Midbrain (tissue), 1 donor: ENCODE results near the gene KLHL17.
"Not testable (repeated sequence)": the region's sequence is repeated elsewhere in the genome, so short reads cannot be mapped to it uniquely, and the experiment has no call there.

ENCODE experiments used
- DNase-seq: peaks from one replicate; lab custom pipeline; 2025; lab: John Stamatoyannopoulos, UW

The KLHL17 gene

GRCh38 chr1:980602-981395 lies 20.4 kb downstream of the KLHL17 start:
- DNase-seq, result no peak

DNA sequence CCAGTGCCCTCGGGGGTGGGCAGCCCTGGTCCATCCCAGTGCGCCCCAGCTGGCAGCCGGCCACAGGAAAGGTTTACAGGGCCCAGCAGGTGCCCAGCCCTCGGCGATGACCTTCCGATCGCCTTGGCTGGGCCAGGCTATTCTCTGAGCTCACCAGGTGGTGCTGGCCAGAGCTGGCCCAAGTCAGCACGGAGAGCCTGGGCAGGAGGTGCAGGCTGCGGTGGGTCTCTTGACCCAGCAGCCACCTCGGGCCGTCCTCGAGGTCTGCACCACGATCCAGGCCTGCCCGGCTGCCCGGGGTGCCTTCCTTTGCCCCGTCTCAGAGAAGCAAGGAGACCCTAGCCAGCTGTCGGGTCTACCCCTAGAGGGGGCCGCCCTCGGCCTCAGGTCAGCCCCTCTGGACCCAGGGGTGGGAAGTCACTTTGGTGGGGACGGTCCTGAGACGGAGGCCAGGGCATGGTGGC lies 21.1 kb downstream of the KLHL17 start:
- no peak for DNase-seq

DNA sequence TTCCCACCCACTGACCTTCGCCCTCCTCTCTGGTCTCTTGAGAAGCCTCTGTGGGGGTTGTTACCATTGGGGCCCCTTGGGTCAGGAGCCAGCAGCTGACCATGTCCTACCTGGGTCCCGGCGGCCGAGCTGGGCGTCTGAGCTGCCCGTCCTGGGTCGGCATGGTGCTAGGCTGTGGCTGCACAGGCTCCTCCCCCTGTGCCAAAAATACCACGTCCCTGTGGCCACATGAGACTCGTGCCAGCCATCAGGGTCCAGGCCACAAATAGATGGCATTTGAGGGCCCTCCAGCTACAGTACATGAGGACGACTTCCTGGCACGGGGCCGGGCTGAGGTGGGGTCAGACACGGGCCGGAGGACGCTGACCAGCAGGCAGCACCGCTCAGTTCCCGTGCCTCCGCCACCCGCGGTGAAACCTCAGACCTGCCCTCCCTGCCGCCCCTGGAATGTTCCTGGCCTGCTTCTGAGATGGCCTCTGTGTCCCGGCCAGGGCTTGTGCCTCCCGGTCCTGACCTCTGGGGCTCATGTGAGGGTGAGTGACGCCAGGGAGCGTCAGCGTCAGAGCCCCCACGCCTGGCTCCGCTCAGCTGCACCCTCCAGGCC lies 21.7 kb downstream of the KLHL17 start, which contains the start of gene PERM1:
TSS of gene PERM1 (minus strand) at position 139 of the 604 bp plus-strand sequence. CDS start 1,064 bp downstream, outside the sequence.
- no peak for DNase-seq

- DNase-seq, result no peak
These were observed 22.5 kb downstream of the KLHL17 start for GRCh38 chr1:982765-983436.

DNA sequence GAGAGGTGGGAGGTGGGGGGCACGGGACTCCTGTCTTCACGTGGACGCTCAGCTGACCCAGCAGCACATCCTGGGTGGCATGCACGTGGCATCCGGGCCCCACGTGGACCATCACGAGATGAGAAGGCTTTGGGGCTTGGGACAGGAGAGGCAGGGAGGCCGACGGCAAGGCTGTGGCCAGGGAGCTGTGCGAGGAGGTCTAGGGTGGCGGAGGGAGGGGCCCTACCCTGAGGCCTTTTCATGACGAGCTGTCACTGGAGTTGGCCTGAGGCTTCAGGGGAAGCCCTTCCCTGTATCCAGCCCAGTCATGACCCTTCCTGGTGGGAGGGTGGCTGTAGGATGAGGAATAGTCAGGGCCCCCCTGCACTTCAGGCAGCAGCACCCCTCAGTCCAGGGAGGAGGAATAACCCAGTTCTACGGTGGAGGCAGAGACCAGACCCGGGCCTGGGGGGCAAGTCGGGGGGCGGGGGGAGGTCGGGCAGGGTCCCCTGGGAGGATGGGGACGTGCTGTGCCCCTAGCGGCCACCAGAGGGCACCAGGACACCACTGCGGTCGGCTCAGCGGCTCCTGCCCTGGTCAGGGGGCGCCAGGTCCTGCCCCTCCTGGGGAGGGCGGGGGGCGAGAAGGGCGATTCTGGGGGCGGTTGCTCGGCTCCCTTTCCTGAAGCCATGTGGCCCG lies 23.6 kb downstream of the KLHL17 start:
- peak; percentile 16 for DNase-seq

- no peak for DNase-seq
These were observed 24.1 kb downstream of the KLHL17 start for GRCh38 chr1:984476-984814.

DNA sequence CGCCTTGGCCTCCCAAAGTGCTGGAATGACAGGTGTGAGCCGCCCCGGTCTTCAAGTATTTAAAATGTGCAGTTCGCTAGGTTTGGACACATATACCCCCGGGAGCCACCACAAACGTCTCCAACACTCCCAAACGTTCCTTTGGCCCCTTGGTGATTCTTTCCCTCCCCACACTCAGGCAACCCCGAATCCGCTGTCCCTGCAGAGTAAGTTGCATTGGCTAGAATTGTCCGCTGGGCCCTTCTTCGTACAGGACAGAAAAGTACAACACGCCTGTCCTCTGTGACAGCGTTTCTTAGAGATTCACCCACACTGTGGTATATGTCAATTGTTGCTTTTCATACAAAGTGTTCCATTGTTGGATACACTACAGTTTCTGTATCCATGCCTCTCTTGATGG lies 24.7 kb downstream of the KLHL17 start:
- no peak for DNase-seq

DNA sequence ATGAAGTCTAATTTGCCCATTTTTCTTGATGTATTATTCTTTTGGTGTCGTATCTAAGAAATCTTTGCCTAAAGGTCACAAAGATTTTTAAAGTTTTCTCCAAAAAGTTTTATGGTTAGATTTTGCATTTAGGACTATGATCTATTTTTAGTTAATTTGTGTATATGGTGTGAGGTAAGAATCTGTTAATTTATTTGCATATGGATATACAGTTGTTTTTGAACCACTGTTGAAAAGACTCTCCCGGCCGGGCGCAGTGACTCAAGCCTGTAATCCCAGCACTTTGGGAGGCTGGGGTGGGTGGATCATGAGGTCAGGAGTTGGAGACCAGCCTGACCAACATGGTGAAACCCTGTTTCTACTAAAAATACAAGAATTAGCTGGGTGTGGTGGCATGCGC lies 27.7 kb downstream of the KLHL17 start:
- not testable (repeated sequence) for DNase-seq

DNA sequence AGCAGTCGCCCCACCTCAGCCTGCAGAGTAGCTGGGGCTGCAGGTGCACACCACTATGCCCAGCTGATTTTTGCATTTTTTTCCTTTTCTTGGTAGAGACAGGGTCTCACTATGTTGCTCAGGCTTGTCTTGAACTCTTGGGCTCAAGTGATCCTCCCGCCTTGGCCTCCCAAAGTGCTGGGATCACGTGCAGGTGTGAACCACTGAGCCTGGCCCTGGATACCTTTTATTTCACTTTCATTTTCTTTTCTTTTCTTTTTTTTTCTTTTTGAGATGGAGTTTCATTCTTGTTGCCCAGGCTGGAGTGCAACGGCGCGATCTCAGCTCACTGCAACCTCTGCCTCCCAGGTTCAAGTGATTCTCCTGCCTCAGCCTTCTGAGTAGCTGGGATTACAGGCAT lies 30.9 kb downstream of the KLHL17 start:
- DNase-seq, result not testable (repeated sequence)

GRCh38 chr1:991895-992294 lies 31.5 kb downstream of the KLHL17 start:
- DNase-seq, result no peak

DNA sequence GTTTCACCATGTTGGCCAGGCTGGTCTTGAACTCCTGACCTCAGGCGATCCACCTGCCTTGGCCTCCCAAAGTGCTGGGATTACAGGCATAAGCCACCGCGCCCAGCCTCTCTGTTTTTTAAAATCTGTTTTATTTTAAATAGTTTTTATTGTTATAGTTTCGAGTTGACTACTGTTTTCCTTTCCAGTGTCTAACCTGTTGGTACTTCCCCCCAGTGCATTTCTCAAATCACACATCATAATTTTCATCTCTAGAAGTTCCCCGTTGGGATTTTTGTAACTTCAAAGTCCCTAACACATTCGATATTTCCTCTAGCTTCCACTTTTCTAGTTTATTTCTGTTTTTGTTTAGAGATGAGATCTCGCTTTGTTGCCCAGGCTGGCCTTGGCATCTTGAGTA lies 32.0 kb downstream of the KLHL17 start:
- no peak for DNase-seq

DNA sequence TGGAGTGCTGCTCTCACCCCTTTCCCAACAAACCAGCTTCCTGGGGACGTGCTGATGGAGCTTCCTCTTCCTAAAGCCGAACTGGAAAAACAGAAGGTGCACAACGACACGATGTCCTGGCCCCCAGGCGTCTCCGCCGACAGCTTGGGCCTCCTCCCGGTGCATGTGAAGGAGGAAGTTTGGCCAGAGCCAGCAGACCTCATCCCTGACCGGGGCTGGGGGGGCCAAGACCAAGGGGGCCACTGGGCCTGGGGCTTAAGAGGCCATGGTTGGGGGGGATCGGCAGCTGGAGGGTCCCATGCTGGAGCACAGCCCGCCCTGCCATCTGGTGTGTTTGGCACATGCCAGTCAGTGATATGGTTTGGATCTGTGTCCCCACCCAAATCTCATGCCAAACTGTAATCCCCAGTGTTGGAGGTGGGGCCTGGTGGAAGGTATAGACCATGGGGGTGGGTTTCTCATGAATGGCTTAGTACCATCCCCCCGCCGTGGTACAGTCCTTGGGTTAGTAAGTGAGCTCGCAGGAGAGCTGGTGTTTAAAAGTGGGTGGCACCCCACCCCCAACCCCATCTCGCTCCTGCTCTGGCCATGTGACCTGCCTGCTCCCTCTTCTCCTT lies 33.1 kb downstream of the KLHL17 start:
- no peak for DNase-seq

DNA sequence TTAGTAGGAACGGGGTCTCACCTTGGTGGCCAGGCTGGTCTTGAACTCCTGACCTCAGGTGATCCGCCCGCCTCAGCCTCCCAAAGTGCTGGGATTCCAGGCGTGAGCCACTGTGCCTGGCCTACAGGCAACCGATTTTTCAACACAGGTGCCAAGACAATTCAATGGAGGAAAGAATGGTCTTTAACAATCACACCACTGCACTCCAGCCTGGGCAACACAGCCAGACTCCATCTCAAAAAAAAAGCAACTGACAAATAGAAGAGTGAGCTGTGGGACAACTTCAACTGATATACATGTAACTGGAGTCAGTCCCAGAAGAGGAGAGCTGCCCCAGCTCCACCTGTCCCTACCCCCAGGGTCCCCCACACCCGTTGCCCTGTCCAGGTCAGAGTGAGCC lies 34.2 kb downstream of the KLHL17 start:
- DNase-seq, result not testable (repeated sequence)

DNA sequence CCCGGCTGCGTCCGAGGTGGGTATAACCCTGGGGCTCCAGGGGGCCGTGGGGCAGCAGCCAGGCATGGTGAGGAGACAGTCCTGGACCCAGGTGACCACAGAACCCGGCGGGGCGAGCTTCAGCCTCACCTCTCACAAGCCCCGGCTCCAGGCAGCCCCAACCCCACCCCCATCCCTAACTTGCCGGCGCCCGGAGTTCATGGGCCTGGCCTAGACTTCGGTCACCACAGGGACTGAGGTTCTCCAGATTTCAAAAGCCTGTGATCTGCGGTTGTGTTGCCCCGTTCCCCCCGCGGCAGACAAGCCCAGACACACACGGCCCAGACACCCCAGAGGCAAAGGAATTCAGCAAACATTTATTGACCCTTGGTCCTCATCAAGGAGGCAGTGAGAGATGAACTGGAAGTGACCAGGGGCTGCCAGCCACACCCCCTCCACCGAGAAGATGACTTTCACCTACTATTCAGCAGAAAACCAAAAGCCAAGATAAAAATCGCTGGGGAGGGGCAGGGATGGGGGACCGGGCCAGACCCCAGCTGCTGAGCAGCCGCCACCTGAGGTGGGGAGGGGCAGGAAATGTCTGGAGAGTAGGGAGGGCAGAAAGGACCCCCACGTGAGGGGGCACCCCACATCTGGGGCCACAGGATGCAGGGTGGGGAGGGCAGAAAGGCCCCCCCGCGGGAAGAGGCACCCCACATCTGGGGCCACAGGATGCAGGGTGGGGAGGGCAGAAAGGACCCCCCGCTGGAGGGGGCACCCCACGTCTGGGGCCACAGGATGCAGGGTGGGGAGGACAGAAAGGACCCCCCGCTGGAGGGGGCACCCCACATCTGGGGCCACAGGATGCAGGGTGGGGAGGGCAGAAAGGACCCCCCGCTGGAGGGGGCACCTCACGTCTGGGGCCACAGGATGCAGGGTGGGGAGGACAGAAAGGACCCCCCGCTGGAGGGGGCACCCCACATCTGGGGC lies 35.6 kb downstream of the KLHL17 start:
- no peak for DNase-seq

DNA sequence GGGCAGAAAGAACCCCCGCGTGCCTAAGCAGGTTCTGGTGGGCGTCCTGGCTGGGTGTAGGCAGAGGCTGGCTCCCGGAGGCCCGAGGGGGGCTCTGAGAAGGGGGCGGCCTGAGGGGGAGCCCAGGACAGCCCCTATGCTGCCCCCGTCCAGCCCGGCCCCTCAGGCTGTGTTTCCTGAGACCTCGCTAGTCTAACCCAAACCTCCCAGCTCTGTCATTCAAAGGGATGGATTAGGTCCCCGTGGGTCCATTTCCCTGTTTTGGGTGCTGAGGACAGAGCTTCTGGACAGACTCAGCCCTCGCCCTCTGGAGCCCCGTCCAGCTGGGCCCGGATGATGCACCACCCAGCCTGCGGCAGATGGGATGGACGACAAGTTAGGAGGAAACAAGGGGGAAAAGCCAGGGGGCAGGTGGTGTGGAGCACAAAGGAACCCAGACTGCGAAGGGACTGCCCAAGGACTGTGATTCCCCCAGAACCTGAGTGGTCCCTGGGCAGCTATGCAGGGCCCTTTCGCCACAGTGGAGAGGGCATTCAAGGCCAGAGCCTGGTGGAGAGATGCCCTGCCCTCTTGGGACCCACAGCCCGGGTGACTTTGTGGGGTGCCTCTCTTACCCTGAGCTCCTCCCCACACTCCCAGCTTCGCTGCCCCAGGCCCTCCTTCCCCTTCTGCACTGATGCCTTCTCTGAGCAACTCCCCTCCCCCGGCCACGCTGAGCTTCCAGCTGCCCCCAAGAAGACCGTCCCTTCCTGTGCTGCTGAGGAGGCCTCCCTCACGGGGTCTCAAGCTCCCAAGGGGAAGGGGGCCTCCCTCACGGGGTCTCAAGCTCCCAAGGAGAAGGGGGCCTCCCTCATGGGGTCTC lies 36.7 kb downstream of the KLHL17 start:
- DNase-seq, result no peak

DNA sequence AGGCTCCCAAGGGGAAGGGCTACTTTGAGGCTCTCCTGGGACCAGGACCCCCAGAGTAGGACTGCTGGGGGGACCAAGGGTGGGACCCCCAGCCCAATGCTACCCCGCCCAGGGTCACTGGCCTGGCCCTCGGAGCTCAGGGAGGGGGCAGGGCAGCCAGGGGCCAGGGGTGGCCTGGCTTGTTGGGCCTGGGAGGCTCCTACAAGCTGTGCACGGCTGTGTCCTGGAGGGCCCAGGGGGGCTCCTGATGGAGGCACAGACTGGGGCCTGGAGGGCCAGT lies 37.3 kb downstream of the KLHL17 start:
- DNase-seq, result no peak

DNA sequence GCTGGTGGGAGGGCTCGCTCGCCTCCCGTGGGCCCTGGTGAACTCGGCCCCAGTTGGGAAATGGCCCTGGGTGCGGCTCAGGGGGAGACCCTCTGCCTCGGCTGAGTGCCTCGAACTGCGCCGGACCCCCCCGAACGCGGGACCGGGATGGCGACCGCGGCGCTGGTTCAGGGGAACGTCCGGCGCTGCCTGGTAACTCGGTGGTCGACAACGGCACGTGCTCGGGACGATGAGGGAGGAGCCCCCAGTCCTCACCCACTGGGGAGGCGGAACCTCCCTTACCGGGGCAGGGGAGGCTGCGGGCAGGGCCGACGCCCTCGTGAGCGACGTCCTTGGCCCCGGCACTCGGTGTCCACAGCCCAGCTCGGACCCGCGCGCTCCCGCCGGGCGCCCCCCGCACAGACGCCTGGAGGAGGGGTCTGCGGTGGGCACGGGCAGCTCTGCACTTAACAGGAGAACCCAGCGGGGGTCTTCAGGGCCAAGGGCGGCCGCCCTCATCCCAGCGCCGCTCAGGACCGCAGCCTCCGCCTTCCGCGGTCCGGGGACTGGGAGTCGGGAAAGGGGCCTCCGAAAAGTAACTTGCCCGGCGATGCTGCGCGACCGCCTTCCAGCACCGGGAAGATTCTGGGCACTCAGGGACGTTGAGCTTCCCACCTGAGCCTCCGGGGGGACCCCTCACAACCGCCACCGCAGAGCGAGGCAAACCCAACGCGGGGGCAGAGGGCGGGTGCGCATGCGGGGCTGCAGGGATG lies 37.8 kb downstream of the KLHL17 start:
- DNase-seq, result no peak

DNA sequence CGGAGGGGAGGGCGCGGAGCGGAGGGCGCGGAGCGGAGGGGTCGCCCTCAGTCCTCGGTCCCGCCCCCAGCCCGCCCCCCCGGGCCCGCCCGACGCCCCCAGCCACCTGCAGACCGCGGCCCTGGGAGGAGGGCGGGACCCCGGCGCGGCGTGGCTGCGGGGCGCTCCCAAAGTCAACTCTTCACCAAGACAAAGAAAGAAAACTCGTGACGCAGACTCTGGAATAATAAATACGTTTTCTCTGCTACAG lies 38.3 kb downstream of the KLHL17 start:
- DNase-seq, result no peak

DNA sequence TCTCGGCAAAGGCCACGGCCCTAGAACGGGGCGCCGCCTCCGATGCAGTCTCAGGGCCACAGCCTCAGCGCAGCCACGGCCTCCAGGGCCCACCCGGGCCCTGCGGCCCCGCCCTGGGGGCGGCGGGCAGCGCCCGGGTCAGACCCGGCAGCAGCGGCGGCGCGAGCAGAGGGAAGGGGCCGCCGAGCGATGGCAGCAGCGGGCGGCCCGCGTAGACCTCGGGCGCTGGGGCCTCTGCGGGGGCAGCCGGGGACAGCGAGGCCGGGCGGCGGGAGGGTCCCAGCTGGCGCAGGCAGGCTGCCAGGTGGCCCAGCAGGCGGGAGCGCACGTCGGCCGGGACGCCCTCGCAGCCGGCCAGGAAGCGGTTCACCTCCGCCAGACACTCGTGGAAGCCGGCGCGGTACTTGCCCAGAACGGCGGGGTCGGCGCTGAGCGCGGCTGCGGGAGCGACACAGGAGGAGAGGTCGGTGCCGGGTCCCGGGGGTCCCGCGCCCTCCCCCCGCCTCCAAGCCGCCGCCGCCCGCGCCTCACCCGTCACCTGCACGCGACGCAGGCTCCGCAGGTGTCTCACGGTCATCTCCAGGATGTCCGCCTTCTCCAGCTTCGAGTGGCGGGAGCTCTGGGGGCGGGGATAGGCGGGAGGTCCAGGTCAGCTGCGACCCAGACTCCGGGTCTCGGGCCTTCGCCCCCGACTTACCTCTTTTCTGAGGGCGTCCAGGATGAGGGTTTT lies 38.8 kb downstream of the KLHL17 start:
- no peak for DNase-seq
